ENCODE data around the gene PACS2. TPM values are rescaled to one million over a fixed set of nuclear protein-coding genes. Genes with fewer than 3 reads are reported as not detected.

Gene PACS2
- total and polyA plus RNA-seq, 2 experiments from 2014 or later = 10.0 to 39.7 TPM

GRCh38 chr14:105436891-105437722, 122.6 kb downstream of the PACS2 start:
- Histone ChIP-seq H3K27ac (no peak overlapping the region), H3K36me3 (ENCODE audit: low read depth) (no peaks in the 10 kb centered on the region), H3F3A (ENCODE audit: insufficient read depth) (no peaks in the 10 kb centered on the region), H2AFZ (no peak overlapping the region), H3K9me3 (ENCODE audit: low read depth) (no peaks in the 10 kb centered on the region), H3K9me2 (ENCODE audit: insufficient read depth) (no peaks in the 10 kb centered on the region), H4K20me1 (ENCODE audit: insufficient read depth) (peaks cover 12% of the 10 kb centered on the region), H3K9ac (no peak overlapping the region), H3K27me3 (replicated peaks; ENCODE audit: insufficient read depth) (no peaks in the 10 kb centered on the region), H3K4me2 (ENCODE audit: unreplicated experiment) (no peak overlapping the region), H3K4me3 (no peak overlapping the region), H3K4me1 (ENCODE audit: insufficient read depth) (no peaks in the 10 kb centered on the region), H3K79me2 (ENCODE audit: insufficient read depth) (peaks cover 90% of the 10 kb centered on the region)
- 89 to 90% methylated on average over 28 to 31 of the region's 31 CpGs for WGBS, 2 experiments (ENCODE audit: low coverage in 1 of 2, low lambda C conversion rate in 2 of 2, missing lambda C conversion rate in 2 of 2)
- no peak for DNase-seq
- TF ChIP-seq EZH2 (IDR thresholded peaks at IDR 0.05; ENCODE audit: insufficient read depth, poor library complexity, severe bottlenecking) (no peak), EZH2phosphoT487 (IDR thresholded peaks at IDR 0.05; ENCODE audit: insufficient read depth, low read depth) (no peak)
- in situ Hi-C loops (cut with MboI) = no loop called here

- TF ChIP-seq EZH2 (IDR thresholded peaks at IDR 0.05; ENCODE audit: insufficient read depth, poor library complexity, severe bottlenecking) = no peak
- TF ChIP-seq EZH2phosphoT487 (IDR thresholded peaks at IDR 0.05; ENCODE audit: insufficient read depth, low read depth) = no peak
- no peaks in the 10 kb centered on the region for H3K9me3 ChIP-seq (ENCODE audit: low read depth)
- H3K36me3 ChIP-seq (ENCODE audit: low read depth) = no peaks in the 10 kb centered on the region
- DNase-seq = no peak
- H3K9me2 ChIP-seq (ENCODE audit: insufficient read depth) = no peaks in the 10 kb centered on the region
- WGBS, 2 experiments (ENCODE audit: low coverage in 1 of 2, low lambda C conversion rate in 2 of 2, missing lambda C conversion rate in 2 of 2) = 87 to 90% methylated on average over 18 of the region's 18 CpGs
- H3K79me2 ChIP-seq (ENCODE audit: insufficient read depth) = peaks cover 82% of the 10 kb centered on the region
- H3K27me3 ChIP-seq (replicated peaks; ENCODE audit: insufficient read depth) = no peaks in the 10 kb centered on the region
- in situ Hi-C loops (cut with MboI) = no loop called here
- no peak overlapping the region for H3K9ac ChIP-seq
- H3K4me3 ChIP-seq = no peak overlapping the region
- H3K27ac ChIP-seq = no peak overlapping the region
- no peak overlapping the region for H3K4me2 ChIP-seq (ENCODE audit: unreplicated experiment)
- peaks cover 12% of the 10 kb centered on the region for H4K20me1 ChIP-seq (ENCODE audit: insufficient read depth)
- no peaks in the 10 kb centered on the region for H3K4me1 ChIP-seq (ENCODE audit: insufficient read depth)
- no peak overlapping the region for H2AFZ ChIP-seq
- no peaks in the 10 kb centered on the region for H3F3A ChIP-seq (ENCODE audit: insufficient read depth)
Observed at GRCh38 chr14:105437723-105438500, 123.4 kb downstream of the PACS2 start.

GRCh38 chr14:105439179-105439578, 124.6 kb downstream of the PACS2 start:
- Histone ChIP-seq H2AFZ (no peak overlapping the region), H3K36me3 (ENCODE audit: low read depth) (no peaks in the 10 kb centered on the region), H3F3A (ENCODE audit: insufficient read depth) (no peaks in the 10 kb centered on the region), H4K20me1 (ENCODE audit: insufficient read depth) (peaks cover 12% of the 10 kb centered on the region), H3K9me2 (ENCODE audit: insufficient read depth) (no peaks in the 10 kb centered on the region), H3K9ac (no peak overlapping the region), H3K79me2 (ENCODE audit: insufficient read depth) (peaks cover 69% of the 10 kb centered on the region), H3K27me3 (replicated peaks; ENCODE audit: insufficient read depth) (no peaks in the 10 kb centered on the region), H3K4me1 (ENCODE audit: insufficient read depth) (no peaks in the 10 kb centered on the region), H3K4me2 (ENCODE audit: unreplicated experiment) (no peak overlapping the region), H3K4me3 (no peak overlapping the region), H3K9me3 (ENCODE audit: low read depth) (no peaks in the 10 kb centered on the region), H3K27ac (no peak overlapping the region)
- no peak for TF ChIP-seq EZH2phosphoT487 (IDR thresholded peaks at IDR 0.05; ENCODE audit: insufficient read depth, low read depth)
- TF ChIP-seq EZH2 (IDR thresholded peaks at IDR 0.05; ENCODE audit: insufficient read depth, poor library complexity, severe bottlenecking) = no peak
- no peak for DNase-seq
- in situ Hi-C loops (cut with MboI) = no loop called here
- WGBS, 2 experiments (ENCODE audit: low coverage in 1 of 2, low lambda C conversion rate in 2 of 2, missing lambda C conversion rate in 2 of 2) = 95 to 97% methylated on average over 11 of the region's 11 CpGs

GRCh38 chr14:105439710-105440553, 125.4 kb downstream of the PACS2 start:
- DNase-seq = peak; percentile 60
- peaks cover 8% of the 10 kb centered on the region for H4K20me1 ChIP-seq (ENCODE audit: insufficient read depth)
- no peak overlapping the region for H3K4me2 ChIP-seq (ENCODE audit: unreplicated experiment)
- no peak overlapping the region for H3K4me3 ChIP-seq
- 80% methylated on average over 33 of the region's 33 CpGs for WGBS, 2 experiments (ENCODE audit: low coverage in 1 of 2, low lambda C conversion rate in 2 of 2, missing lambda C conversion rate in 2 of 2)
- no peaks in the 10 kb centered on the region for H3K9me2 ChIP-seq (ENCODE audit: insufficient read depth)
- H3K27me3 ChIP-seq (replicated peaks; ENCODE audit: insufficient read depth) = no peaks in the 10 kb centered on the region
- TF ChIP-seq EZH2phosphoT487 (IDR thresholded peaks at IDR 0.05; ENCODE audit: insufficient read depth, low read depth) (no peak), EZH2 (IDR thresholded peaks at IDR 0.05; ENCODE audit: insufficient read depth, poor library complexity, severe bottlenecking) (no peak)
- no peaks in the 10 kb centered on the region for H3K36me3 ChIP-seq (ENCODE audit: low read depth)
- H3K9ac ChIP-seq = no peak overlapping the region
- no peaks in the 10 kb centered on the region for H3K4me1 ChIP-seq (ENCODE audit: insufficient read depth)
- H2AFZ ChIP-seq = no peak overlapping the region
- in situ Hi-C loops (cut with MboI) = no loop called here
- H3K9me3 ChIP-seq (ENCODE audit: low read depth) = no peaks in the 10 kb centered on the region
- H3F3A ChIP-seq (ENCODE audit: insufficient read depth) = no peaks in the 10 kb centered on the region
- H3K27ac ChIP-seq = no peak overlapping the region
- H3K79me2 ChIP-seq (ENCODE audit: insufficient read depth) = peaks cover 62% of the 10 kb centered on the region

Data from GM23248 (cell line).